SH-SY5Y (cell line): ENCODE results near the gene SGTA.

Source experiments
- GATA2 ChIP-seq: IDR thresholded peaks from 2 replicates; pipeline ENCODE4 v1.6.1; 2011; ENCODE audit warnings: mild to moderate bottlenecking, low read depth, low read length
- GATA3 ChIP-seq: IDR thresholded peaks from 2 replicates; pipeline ENCODE4 v1.6.1; 2011; ENCODE audit warnings: low read depth, mild to moderate bottlenecking, low read length, moderate library complexity

GRCh38 chr19:2808129-2808941 lies 25.3 kb upstream of the SGTA start:
- TF ChIP-seq GATA2 (no peak), GATA3 (no peak)
